ENCODE results near the gene MATCAP1.

Gene MATCAP1

GRCh38 chr16:67128417-67128816 is 55.3 kb downstream of the MATCAP1 start:
- DNase-seq (ENCODE audit: low spot score): no peak

Data from D341Med (cell line).